ENCODE results near the gene NUPR1.

GRCh38 chr16:28497386-28497785, 41.4 kb downstream of the NUPR1 start:
- TF ChIP-seq POLR2AphosphoS5 (IDR thresholded peaks at IDR 0.05; ENCODE audit: low read depth, low read length) (no peak), POLR2A (IDR thresholded peaks at IDR 0.05; ENCODE audit: low read depth, low read length) (no peak), TAF1 (IDR thresholded peaks at IDR 0.05; ENCODE audit: low read depth, low read length) (no peak)

Measured in GM12891 (cell line).